ENCODE data around the gene TTLL1.
"Not testable (repeated sequence)": the region's sequence is repeated elsewhere in the genome, so short reads cannot be mapped to it uniquely, and the experiment has no call there.

Gene TTLL1

GRCh38 chr22:43060183-43060582, 29.0 kb downstream of the TTLL1 start:
- peak; percentile 21 for DNase-seq

GRCh38 chr22:43057641-43058040, 31.6 kb downstream of the TTLL1 start:
- DNase-seq: no peak

- no peak for DNase-seq
Observed at GRCh38 chr22:43053176-43053575, 36.0 kb downstream of the TTLL1 start.

- no peak for DNase-seq
Observed at GRCh38 chr22:43050995-43051394, 38.2 kb downstream of the TTLL1 start.

- DNase-seq: no peak
Observed at GRCh38 chr22:43047605-43048004, 41.6 kb downstream of the TTLL1 start.

- no peak for DNase-seq
Observed at GRCh38 chr22:43044290-43044712, 44.9 kb downstream of the TTLL1 start.

- DNase-seq: no peak
Observed at GRCh38 chr22:43042101-43042780, 47.0 kb downstream of the TTLL1 start.

GRCh38 chr22:43039800-43040199, 49.4 kb downstream of the TTLL1 start:
- DNase-seq: no peak

GRCh38 chr22:43038325-43038724, 50.9 kb downstream of the TTLL1 start:
- no peak for DNase-seq

GRCh38 chr22:43036282-43036829, 52.8 kb downstream of the TTLL1 start:
- DNase-seq: peak; percentile 65

- DNase-seq: no peak
Observed at GRCh38 chr22:43035250-43035649, 53.9 kb downstream of the TTLL1 start.

GRCh38 chr22:43031617-43032016, 57.6 kb downstream of the TTLL1 start:
- peak; percentile 45 for DNase-seq

- no peak for DNase-seq
Observed at GRCh38 chr22:43018615-43019014, 70.6 kb downstream of the TTLL1 start.

GRCh38 chr22:43017525-43018460, 71.4 kb downstream of the TTLL1 start:
- DNase-seq: no peak

GRCh38 chr22:43016150-43016549, 73.0 kb downstream of the TTLL1 start:
- not testable (repeated sequence) for DNase-seq

GRCh38 chr22:43015677-43016042, 73.5 kb downstream of the TTLL1 start:
- DNase-seq: no peak

- peak; percentile 99 for DNase-seq
Observed at GRCh38 chr22:43014869-43015676, 74.1 kb downstream of the TTLL1 start, which contains the start of gene PACSIN2. TSS of gene PACSIN2 (minus strand) at chr22:43015149. CDS start at chr22:42912080, 103,069 bp downstream.

- peak; percentile 56 for DNase-seq
Observed at GRCh38 chr22:43014316-43014868, 74.8 kb downstream of the TTLL1 start.

- DNase-seq: no peak
Observed at GRCh38 chr22:43013355-43014315, 75.6 kb downstream of the TTLL1 start.

- no peak for DNase-seq
Observed at GRCh38 chr22:43012390-43012789, 76.8 kb downstream of the TTLL1 start.

GRCh38 chr22:43011079-43011478, 78.1 kb downstream of the TTLL1 start:
- DNase-seq: no peak

Measured in EL (cell line).